ENCODE measurements around the gene MIPOL1.

MIPOL1 gene

DNA sequence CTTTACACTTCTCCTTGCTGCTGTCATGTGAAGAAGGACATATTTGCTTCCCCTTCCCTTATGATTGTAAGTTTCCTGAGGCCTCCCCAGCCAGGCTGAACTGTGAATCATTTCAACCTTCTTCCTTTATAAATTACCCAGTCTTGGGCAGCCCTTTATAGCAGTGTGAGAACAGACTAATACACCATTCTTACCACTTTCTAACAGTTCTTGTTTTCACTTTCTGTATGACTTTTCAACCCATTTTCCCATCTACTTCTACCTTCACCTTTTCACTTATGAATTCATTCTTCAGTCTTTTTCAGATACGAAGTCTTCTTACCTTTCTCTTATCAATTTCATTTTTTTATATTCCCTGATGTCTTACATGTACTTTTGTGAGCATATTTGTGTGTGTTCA, 342.3 kb downstream of the MIPOL1 start:
- H3K4me3 ChIP-seq (replicated peaks; ENCODE audit: low read depth, low read length) = no peak overlapping the region
- DNase-seq (ENCODE audit: low read depth) = no peak
- TF ChIP-seq, protein P1, sequence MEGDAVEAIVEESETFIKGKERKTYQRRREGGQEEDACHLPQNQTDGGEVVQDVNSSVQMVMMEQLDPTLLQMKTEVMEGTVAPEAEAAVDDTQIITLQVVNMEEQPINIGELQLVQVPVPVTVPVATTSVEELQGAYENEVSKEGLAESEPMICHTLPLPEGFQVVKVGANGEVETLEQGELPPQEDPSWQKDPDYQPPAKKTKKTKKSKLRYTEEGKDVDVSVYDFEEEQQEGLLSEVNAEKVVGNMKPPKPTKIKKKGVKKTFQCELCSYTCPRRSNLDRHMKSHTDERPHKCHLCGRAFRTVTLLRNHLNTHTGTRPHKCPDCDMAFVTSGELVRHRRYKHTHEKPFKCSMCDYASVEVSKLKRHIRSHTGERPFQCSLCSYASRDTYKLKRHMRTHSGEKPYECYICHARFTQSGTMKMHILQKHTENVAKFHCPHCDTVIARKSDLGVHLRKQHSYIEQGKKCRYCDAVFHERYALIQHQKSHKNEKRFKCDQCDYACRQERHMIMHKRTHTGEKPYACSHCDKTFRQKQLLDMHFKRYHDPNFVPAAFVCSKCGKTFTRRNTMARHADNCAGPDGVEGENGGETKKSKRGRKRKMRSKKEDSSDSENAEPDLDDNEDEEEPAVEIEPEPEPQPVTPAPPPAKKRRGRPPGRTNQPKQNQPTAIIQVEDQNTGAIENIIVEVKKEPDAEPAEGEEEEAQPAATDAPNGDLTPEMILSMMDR (IDR thresholded peaks at IDR 0.05; ENCODE audit: low read length, missing control alignments) = no peak

DNA sequence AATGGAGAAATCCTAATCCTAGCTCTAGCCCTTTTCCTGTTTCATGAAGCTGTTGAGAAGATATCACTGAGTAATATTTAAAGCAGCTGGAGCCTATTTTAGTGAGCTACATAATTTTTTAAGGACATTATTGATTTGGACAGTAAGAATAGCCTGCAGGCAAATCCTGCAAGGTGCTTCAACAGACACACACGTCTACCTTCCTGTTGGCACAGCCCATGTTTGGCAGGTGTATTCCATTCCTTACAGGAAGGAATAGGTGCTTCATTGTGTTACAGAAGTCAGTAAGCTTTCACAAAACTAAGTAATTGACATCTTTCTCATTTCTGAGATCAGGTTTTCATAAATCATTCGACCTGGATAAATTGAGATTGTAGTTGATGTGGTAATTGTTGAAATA, 346.7 kb downstream of the MIPOL1 start:
- TF ChIP-seq, protein P1 (IDR thresholded peaks at IDR 0.05; ENCODE audit: low read length, missing control alignments) = no peak
- DNase-seq (ENCODE audit: low read depth) = no peak
- H3K4me3 ChIP-seq (replicated peaks; ENCODE audit: low read depth, low read length) = no peak overlapping the region

DNA sequence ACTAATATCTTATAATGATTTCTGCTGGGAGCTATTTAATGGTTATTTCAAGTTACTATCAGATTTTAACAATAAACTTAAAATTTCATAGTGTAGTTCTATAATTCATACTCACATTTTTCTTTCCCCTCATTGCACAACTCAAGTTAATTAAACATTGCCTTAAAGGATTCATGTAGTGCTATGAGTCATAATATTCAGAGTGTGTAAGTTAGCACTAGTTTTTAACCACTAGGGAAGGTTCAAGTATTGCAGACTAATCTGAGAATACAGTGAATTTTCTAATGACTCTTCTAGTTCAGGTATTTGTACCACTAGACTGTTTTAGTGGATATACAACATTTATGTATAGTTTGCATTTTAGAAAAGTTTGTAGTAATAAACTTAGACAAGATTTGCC, 347.4 kb downstream of the MIPOL1 start:
- no peak overlapping the region for H3K4me3 ChIP-seq (replicated peaks; ENCODE audit: low read depth, low read length)
- DNase-seq (ENCODE audit: low read depth) = no peak
- TF ChIP-seq, protein P1 (IDR thresholded peaks at IDR 0.05; ENCODE audit: low read length, missing control alignments) = no peak

DNA sequence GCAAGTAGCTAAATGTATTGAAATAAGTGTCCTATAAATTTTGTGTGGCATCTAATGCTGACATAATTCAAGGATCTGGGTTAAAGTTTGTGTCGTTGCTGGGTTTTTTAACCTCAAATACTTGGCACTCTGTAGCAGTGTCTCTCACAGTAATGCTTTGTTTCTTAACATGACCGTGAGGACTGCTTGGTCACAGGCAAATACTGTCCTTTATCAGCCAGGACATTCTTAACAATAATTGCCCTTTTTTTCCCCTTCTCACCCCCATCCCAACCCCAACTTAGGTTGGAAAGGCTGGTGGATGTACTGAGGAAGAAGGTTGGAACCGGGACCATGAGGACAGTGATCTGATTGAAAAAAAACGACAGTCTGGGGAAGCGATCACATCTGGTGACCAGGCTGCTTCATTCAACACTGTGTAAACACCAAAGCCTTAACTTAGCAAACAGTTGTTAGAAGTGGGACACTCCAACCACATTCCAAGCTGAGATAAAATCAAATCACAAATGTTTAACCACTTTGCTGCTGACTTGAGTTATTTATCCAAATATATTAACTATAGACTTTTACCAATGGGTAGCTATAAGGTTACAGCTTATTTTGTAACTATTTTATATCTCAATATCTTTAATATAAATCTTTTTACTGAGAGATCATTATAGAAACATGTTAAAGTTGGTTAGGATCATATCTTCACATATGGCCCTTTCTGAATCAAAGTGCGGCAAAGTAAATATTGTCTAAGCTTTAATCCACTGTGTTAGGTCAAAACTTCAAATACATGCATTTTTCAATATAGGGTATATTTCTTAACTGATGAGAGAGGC, 349.1 kb downstream of the MIPOL1 start:
- TF ChIP-seq, protein P1 (IDR thresholded peaks at IDR 0.05; ENCODE audit: low read length, missing control alignments) = no peak
- H3K4me3 ChIP-seq (replicated peaks; ENCODE audit: low read depth, low read length) = no peak overlapping the region
- no peak for DNase-seq (ENCODE audit: low read depth)

DNA sequence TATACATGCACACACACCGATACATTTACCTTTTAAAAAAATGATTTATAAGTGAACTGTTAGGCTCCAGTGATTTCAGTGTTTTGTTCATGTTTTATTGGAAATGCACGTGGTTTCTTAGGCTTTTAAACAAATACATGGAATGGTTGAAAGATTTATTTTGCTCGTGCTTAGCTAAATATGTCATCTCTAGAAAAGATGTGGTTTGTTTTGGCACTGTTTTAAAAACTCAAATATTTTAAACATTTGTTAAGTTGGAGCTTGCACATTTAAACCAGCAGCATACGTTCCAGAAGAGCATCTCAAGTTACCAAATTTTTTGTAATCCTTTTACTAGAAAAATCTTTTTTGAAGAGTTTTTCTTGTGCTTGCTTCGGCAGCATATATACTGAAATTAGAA, 352.8 kb downstream of the MIPOL1 start:
- no peak overlapping the region for H3K4me3 ChIP-seq (replicated peaks; ENCODE audit: low read depth, low read length)
- TF ChIP-seq, protein P1 (IDR thresholded peaks at IDR 0.05; ENCODE audit: low read length, missing control alignments) = no peak
- peak; percentile 37 for DNase-seq (ENCODE audit: low read depth)

DNA sequence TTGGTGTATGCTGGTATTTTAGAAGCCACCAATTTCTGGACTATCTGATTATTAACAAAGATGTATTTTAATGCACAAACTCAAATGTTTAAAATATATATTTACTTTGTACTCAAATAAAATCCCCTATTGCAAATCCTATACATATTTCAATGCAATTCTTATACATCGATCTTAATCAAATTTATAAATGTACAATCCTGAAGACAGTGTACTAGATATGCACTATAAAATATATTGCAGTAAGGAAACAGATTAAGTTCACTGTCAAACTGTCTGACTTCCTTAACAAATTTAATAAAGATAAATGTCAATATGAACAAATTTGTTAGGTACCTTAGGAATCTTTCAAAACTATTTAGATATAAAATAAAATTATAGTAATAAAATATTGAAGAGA, 353.4 kb downstream of the MIPOL1 start:
- TF ChIP-seq, protein P1 (IDR thresholded peaks at IDR 0.05; ENCODE audit: low read length, missing control alignments) = no peak
- H3K4me3 ChIP-seq (replicated peaks; ENCODE audit: low read depth, low read length) = no peak overlapping the region
- DNase-seq (ENCODE audit: low read depth) = no peak

Data from fibroblast of pulmonary artery (primary cell).